Uterus (tissue), 4 donors: Measurements from ENCODE around the gene IGF2BP2. TPM values are rescaled to one million over a fixed set of nuclear protein-coding genes. Genes with fewer than 3 reads are reported as not detected.

ENCODE experiments used
- DNase-seq, 2 donors: peaks; one replicate each; pipeline ENCODE4 v3.0.0-alpha.2; 2019 to 2020
- H3K27ac ChIP-seq, 2 donors: fragments of 200-600 bp; sonication (generic); 1 replicate in 1 of 2; 2 replicates in 1 of 2; pipeline ENCODE4 v1.5.1; 2016 to 2018
- H3K27me3 ChIP-seq, 2 donors: fragments of 200-600 bp; sonication (generic); one replicate each; pipeline ENCODE4 v1.5.1; 2018 to 2019; ENCODE audit warnings: control low read depth in 1 of 2
- H3K36me3 ChIP-seq, 2 donors: fragments of 200-600 bp; sonication (generic); one replicate each; pipeline ENCODE4 v1.5.1; 2019; ENCODE audit warnings: control low read depth in 1 of 2
- H3K4me1 ChIP-seq, 2 donors: fragments of 200-600 bp; sonication (generic); one replicate each; pipeline ENCODE4 v1.5.1; 2018 to 2019; ENCODE audit warnings: control low read depth in 1 of 2
- H3K4me3 ChIP-seq, 2 donors: fragments of 200-600 bp; sonication (generic); 1 replicate in 1 of 2; 2 replicates in 1 of 2; pipeline ENCODE4 v1.5.1; 2018 to 2019; ENCODE audit warnings: mild to moderate bottlenecking in 1 of 2
- H3K9me3 ChIP-seq, 2 donors: fragments of 200-600 bp; sonication (generic); one replicate each; pipeline ENCODE4 v1.5.1; 2019; ENCODE audit warnings: control low read depth in 1 of 2
- POLR2A ChIP-seq, 2 donors: fragments of 450-650 bp; IDR thresholded peaks; one replicate each; pipeline ENCODE4 v1.6.1; 2016; ENCODE audit warnings: antibody characterized with exemption in 2 of 2, mild to moderate bottlenecking in 1 of 2, moderate library complexity in 1 of 2
- intact Hi-C: fragments of 100-400 bp; cut with DNase I; formaldehyde crosslinking; loops from one replicate; pipeline ENCODE4 v1.15.1; 2023; ENCODE audit warnings: low total_unique reads
- total RNA-seq, 4 donors: library from RNA; depleted of rRNA in 3 of 4; stranded (reverse); fragments of >200 nt in 3 of 4; gene quantifications; one replicate each; pipeline versions ENCODE4 v1.1.0 to v1.2.4, GENCODE V29; 2014 to 2023
- TF ChIP-seq, protein P1 (sequence below), 4 experiments: fragments of 200-600 bp in 2 of 4; fragments of 450-650 bp in 2 of 4; sonication (generic) in 2 of 4; IDR thresholded peaks; one replicate each; pipeline ENCODE4 v1.5.1; 2016 to 2019; ENCODE audit warnings: antibody characterized with exemption in 4 of 4, mild to moderate bottlenecking in 2 of 4, moderate library complexity in 1 of 4
- donor health status: DM: yes; HTN: yes; CAD: no.

IGF2BP2 gene
- total RNA-seq, 4 donors from 2014 or later: 2.9 to 65.6 (median 13.1) TPM

DNA sequence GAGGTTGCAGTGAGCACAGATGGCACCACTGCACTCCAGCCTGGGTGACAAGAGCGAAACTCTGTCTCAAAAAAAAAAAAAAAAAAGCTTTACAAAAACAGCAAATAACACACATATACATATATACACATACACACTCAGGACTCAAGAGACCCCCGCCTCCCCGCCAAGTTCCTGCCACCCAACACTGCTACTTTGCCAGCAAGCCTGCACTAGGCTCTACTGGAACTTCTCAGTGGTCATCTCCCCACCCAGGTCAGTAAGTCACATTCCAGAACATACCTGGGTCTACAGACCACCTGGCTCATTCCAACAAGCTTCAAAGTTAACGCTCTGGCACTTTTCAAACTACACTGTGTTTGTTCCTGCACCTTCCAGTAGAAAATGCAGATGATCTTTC, 176.4 kb downstream of the IGF2BP2 start:
- Histone ChIP-seq H3K4me1 (no peaks in the 10 kb centered on the region), H3K27me3 (no peaks in the 10 kb centered on the region), H3K9me3 (no peaks in the 10 kb centered on the region), H3K27ac (no peak overlapping the region), H3K4me3 (no peak overlapping the region), H3K36me3 (no peaks in the 10 kb centered on the region)
- intact Hi-C loops: no loop called here
- no peak for DNase-seq
- TF ChIP-seq, protein P1, sequence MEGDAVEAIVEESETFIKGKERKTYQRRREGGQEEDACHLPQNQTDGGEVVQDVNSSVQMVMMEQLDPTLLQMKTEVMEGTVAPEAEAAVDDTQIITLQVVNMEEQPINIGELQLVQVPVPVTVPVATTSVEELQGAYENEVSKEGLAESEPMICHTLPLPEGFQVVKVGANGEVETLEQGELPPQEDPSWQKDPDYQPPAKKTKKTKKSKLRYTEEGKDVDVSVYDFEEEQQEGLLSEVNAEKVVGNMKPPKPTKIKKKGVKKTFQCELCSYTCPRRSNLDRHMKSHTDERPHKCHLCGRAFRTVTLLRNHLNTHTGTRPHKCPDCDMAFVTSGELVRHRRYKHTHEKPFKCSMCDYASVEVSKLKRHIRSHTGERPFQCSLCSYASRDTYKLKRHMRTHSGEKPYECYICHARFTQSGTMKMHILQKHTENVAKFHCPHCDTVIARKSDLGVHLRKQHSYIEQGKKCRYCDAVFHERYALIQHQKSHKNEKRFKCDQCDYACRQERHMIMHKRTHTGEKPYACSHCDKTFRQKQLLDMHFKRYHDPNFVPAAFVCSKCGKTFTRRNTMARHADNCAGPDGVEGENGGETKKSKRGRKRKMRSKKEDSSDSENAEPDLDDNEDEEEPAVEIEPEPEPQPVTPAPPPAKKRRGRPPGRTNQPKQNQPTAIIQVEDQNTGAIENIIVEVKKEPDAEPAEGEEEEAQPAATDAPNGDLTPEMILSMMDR (IDR thresholded peaks at IDR 0.05): no peak
- no peak for TF ChIP-seq POLR2A (IDR thresholded peaks at IDR 0.05)

DNA sequence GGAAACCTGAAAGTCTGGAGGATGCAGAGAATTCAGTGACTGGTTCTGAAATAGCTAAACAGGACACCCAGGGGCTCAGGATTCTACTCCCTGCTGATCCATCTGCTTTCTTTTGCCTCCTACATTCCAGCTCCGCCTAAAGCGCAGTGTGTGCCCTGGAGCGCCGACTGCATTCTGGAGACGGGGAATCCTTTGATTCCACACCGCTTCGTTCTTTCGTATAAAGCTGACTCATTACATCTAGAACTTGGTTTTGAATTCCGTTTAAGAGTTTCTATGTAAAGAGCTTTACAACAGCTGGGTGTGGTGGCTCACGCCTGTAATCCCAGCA, 177.0 kb downstream of the IGF2BP2 start:
- intact Hi-C loops: no loop called here
- H3K36me3 ChIP-seq: no peaks in the 10 kb centered on the region
- H3K27me3 ChIP-seq: no peaks in the 10 kb centered on the region
- TF ChIP-seq, protein P1 (IDR thresholded peaks at IDR 0.05): no peak
- TF ChIP-seq POLR2A (IDR thresholded peaks at IDR 0.05): no peak
- DNase-seq: no peak
- H3K9me3 ChIP-seq: no peaks in the 10 kb centered on the region
- no peak overlapping the region for H3K27ac ChIP-seq
- H3K4me1 ChIP-seq: no peaks in the 10 kb centered on the region
- H3K4me3 ChIP-seq: no peak overlapping the region

DNA sequence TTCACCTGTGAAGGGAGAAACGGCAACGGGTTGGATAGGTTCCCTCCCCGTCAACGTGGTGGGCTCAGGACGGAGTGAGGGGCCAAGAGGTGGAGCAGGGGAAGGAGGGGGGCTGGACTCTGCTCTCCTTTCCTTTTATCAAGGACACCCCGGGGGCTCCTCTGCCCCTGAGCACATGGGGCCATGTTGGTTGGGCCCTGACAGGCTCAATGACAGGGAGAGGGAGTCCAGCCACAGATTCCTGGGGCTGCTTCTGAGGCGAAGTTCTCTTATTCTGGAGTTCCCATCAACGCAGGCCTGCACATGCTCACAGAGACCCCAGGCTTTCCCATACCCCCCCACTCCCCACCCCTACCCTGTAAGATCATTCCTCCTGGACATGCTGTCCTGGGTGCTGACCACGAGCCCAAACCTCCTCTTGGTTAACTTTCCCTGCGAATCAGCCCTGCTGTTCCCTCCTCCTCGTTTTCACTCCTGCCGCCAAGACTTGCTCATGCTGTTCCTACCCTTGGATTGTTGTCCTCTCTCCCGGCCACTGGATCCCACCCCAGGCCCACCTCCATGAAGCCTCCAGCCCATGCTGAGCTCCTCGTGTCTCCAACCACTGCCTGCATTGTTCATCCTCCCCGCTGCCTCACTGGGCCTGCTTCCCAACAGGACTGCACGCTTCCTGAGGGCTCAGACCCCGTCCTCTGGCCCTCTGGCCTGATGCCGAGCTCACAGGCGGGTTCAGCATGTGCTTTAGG, 177.5 kb downstream of the IGF2BP2 start:
- Histone ChIP-seq H3K9me3 (no peaks in the 10 kb centered on the region), H3K27me3 (no peaks in the 10 kb centered on the region), H3K4me1 (no peaks in the 10 kb centered on the region), H3K27ac (no peak overlapping the region), H3K4me3 (no peak overlapping the region), H3K36me3 (no peaks in the 10 kb centered on the region)
- DNase-seq: no peak
- intact Hi-C loops: no loop called here
- no peak for TF ChIP-seq POLR2A (IDR thresholded peaks at IDR 0.05)
- TF ChIP-seq, protein P1 (IDR thresholded peaks at IDR 0.05): no peak

DNA sequence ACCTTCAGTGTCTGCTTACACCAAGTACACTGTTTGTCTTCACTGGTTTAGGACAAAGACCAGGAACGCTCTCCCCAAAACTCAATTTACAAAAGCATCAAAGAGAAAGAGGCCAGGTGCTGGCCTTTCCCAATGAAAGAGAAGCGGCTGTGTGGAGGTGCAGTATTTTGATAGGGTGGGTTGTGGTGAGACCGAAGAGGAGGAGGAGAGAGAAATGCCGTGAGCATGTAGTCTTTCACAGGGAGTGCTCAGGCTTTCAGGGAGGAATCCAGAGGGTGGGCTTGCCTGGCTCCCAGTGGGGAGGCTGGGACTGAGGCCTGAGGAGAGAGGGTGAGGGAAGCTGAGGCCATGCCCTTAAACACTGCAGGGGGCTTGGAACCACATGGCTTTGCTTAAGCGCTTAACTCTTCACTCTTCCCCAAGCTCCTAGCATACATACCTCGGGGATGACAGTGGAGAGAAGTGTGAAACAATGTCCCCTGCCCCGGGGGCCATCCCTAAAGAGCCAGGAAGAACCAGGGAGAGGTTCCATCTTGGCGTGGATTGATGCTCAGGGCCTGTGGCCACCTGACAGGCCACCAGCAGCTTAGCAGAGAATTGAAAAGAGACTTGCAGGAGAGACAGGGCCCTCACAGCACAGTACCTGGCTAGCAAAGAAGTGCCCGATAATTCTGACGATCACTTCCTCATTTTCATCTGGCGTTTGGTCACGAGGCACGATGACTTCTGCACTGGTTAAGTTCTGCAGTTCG, 178.3 kb downstream of the IGF2BP2 start:
- H3K27ac ChIP-seq: no peak overlapping the region
- H3K36me3 ChIP-seq: no peaks in the 10 kb centered on the region
- intact Hi-C loops: no loop called here

More for the DNA sequence above, 178.3 kb downstream of the IGF2BP2 start:
- Histone ChIP-seq H3K27me3 (no peaks in the 10 kb centered on the region), H3K4me3 (no peak overlapping the region), H3K9me3 (no peaks in the 10 kb centered on the region), H3K4me1 (no peaks in the 10 kb centered on the region)
- TF ChIP-seq, protein P1 (IDR thresholded peaks at IDR 0.05): no peak
- TF ChIP-seq POLR2A (IDR thresholded peaks at IDR 0.05): no peak
- no peak for DNase-seq
